IPS-NIHi7 (cell line): Measurements from ENCODE around the gene CATSPERZ.

Experiments used
- DNase-seq: peaks from one replicate; pipeline ENCODE4 v3.0.0; 2012; ENCODE audit warnings: mixed read lengths; ENCODE audit errors: extremely low spot score

Gene CATSPERZ

DNA sequence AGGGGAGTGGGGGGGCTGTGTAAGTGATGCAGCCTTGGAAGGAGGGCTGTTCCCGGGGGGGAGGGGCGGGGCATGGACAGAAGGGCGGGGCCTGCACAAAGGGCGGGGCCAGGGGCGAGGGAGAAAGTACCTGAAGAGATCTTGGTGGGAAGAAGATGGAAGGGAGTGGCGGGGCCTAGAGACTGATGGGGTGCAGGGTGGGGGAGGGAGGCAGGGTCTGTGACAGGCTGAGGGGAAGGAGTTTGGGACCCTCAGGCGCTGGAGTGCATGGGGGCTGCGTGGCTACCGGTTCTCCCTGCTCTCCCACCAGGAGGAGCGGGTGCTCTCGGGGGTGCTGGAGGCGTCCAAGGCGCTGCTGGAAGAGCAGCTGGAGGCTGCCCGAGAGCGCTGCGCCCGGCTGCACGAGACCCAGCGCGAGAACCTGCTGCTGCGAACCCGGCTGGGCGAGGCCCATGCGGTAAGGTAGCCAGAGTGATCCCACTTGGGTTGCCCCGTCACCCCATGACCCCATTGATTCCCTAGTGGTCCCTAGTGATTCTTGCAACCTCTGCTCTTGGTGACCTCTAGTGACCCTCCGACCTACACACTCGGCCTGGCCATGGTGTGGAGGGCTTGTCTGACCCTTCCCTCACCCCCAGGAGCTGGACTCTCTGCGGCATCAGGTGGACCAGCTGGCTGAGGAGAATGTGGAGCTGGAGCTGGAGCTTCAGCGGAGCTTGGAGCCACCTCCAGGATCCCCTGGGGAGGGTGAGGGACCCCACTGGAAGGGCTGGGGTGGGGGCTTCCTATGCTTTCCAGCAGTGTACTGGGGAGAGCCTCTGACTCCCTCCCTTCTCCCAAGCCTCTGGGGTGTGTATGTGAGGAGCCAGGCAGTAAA lies 42.9 kb downstream of the CATSPERZ start:
- peak; percentile 73 for DNase-seq

DNA sequence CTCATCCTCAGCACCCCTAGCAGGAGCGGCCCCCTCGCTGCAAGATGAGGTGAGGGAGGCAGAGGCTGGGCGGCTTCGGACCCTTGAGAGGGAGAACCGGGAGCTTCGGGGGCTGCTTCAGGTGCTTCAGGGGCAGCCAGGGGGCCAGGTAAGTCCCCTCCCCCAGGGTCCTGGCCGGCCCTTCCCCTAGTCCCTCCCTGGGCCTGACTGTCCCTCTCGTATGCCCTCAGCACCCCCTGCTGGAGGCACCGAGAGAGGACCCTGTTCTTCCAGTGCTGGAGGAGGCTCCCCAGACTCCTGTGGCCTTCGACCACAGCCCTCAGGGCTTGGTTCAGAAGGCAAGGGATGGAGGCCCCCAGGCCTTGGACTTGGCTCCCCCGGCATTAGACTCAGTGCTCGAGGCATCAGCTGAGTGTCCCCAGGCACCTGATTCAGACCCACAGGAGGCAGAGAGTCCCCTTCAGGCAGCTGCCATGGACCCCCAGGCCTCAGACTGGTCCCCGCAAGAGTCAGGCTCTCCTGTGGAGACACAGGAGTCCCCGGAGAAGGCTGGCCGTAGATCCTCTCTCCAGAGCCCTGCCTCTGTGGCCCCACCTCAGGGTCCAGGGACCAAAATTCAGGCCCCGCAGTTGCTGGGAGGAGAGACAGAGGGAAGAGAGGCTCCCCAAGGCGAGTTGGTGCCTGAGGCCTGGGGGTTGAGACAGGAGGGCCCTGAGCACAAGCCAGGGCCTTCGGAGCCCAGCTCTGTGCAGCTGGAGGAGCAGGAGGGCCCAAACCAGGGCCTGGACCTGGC lies 43.8 kb downstream of the CATSPERZ start:
- peak; percentile 56 for DNase-seq

DNA sequence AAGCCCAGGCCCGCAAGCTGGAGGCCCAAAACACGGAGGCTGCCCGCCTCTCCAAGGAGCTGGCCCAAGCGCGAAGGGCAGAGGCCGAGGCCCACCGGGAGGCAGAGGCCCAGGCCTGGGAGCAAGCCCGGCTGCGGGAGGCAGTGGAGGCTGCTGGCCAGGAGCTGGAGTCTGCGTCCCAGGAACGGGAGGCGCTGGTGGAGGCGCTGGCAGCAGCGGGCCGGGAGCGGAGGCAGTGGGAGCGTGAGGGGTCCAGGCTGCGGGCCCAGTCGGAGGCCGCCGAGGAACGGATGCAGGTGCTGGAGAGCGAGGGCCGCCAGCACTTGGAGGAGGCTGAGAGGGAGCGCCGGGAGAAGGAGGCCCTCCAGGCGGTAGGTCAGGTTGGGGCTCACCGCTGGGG lies 44.6 kb downstream of the CATSPERZ start:
- no peak for DNase-seq

- DNase-seq: no peak
Measured at GRCh38 chr11:64347193-64347867, 47.2 kb downstream of the CATSPERZ start.

DNA sequence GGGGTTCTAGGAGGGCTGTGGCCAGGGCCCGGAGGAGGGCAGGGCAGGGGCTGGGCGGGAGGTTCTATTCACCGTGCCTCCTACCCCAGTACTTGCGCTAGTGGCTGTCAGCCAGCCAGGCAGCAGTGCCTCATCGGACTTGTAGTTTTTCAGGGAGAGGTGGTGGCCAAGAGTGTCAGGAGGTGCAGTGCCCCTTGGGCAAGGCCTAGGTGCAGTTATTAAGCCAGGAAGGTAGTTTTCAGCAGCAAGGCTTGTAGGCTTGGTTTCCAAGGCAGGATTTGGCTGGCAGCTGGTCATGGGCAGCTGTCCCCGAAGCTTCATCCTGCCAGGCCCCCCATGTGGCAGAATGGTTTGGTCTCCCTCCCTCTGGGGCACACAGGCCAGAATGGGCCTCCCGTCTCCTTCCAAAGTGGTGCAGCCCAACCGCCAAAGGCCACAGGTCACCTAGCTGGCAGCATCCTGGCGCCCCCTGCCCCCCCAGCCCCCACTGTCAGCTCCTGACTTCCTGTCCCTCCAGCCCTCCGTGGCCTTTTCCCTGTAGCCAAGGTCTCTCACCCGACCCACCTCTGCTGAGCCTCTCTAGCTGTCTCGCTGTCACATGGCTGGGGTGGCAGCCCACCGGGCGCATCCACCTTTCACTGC lies 48.3 kb downstream of the CATSPERZ start:
- DNase-seq: no peak

GRCh38 chr11:64349025-64349387 lies 48.8 kb downstream of the CATSPERZ start:
- no peak for DNase-seq

GRCh38 chr11:64349404-64349803 lies 49.2 kb downstream of the CATSPERZ start:
- DNase-seq: no peak

DNA sequence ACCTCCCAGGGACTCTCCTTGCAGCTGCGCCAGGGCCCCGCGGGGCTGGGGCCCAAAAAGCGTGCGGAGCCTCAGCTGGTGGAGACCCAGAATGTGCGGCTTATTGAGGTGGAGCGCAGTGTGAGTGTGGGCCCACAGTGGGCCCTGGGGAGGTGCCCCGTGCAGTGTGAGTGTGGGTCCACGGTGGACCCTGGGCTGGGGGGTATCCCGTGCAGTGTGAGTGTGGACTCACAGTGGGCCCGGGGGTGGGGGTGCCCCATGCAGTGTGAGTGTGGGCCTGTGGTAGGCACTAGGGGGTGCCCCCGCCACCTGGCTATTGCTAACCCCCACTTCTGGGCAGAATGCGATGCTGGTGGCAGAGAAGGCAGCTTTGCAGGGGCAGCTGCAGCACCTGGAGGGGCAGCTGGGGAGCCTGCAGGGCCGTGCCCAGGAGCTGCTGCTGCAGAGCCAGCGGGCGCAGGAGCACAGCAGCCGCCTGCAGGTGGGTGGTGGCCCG lies 51.0 kb downstream of the CATSPERZ start:
- no peak for DNase-seq

DNA sequence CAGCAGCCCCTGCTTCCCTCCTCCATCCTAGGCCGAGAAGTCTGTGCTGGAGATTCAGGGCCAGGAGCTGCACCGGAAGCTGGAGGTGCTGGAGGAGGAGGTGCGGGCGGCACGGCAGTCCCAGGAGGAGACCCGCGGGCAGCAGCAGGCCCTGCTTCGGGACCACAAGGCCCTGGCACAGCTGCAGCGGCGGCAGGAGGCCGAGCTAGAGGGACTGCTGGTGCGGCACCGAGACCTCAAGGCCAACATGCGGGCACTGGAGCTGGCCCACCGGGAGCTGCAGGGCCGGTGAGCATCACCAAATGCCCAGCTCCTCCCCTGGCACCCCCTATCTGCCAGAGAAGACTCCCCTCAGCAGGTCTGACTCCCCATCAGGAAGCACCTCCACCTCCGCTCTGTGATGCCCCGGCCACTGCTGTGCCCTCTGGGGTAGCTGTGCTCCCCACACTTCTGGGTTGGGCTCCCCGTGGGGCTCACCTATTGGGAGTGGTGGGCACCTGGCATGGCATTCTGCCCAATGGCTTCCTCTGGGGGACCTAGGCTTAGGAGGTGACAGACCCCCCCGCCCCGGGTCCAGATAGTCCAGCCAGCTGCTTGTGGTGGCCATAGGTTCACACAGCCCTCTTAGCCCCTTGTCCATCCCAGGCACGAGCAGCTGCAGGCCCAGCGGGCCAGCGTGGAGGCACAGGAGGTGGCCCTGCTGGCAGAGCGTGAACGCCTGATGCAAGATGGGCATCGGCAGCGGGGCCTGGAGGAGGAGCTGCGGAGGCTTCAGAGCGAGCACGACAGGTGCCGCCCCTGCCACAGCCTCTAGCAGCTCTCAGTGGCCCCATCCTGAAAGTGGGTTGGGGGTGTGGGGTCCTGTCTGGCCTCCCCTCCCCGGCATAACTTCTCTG lies 52.2 kb downstream of the CATSPERZ start:
- DNase-seq: no peak

DNA sequence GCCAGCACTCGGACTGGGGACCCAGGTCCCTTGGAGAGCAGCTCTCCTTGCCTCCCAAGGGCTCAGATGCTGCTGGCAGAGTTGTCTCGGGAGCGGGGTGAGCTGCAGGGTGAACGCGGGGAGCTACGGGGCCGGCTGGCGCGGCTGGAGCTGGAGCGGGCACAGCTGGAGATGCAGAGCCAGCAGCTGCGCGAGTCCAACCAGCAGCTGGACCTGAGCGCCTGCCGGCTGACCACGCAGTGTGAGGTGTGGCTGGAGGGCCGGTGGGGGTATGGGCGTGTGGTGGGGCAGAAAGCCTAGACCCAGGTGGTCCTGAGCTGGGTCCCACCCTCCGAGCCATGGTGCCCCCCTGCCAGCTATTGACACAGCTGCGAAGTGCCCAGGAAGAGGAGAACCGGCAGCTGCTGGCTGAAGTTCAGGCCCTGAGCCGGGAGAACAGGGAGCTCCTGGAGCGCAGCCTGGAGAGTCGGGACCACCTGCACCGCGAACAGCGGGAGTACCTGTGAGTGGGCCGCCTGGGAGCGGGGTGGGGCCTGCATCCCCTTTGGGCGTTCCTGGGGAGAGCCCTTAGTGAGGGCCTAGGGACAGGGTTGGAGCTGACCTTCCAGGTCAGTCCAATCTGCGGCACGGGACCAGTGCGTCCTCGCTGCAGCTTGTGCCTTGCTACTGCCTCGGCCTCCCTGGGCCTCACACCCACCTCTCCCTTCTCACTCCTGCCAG lies 53.0 kb downstream of the CATSPERZ start:
- no peak for DNase-seq

DNA sequence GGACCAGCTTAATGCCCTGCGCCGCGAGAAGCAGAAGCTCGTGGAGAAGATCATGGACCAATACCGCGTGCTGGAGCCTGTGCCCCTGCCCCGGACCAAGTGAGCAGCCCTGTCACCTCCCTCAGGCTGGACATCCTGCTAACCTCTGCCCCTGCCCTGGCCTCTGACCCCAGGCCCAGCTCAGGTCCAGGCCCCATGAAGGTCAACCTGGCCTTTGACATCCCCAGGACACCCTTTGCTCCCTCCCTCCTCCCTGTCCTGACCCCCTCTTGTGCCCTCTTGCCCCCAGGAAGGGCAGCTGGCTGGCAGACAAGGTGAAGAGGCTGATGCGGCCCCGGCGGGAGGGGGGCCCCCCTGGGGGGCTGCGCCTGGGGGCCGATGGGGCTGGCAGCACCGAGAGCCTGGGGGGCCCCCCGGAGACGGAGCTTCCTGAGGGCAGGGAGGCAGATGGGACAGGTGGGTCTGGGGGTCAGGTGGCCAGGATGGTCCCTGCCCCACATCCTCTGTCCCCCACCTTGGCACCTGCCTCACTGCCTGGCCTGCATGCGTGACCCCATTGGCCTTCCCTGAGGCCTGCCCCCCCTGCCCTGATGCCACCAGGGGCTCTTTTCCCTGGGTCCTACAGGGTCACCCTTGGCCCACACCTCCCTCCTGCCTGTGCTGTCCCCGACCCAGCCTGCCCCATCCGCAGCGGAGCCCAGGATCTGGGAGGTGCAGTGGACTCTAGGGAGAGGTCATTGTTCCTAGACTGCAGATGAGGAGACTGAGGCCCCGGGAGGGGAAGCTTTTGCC lies 53.8 kb downstream of the CATSPERZ start:
- no peak for DNase-seq
